ENCODE results near the gene HYAL1.
"Not testable (repeated sequence)": the region's sequence is repeated elsewhere in the genome, so short reads cannot be mapped to it uniquely, and the experiment has no call there.

Gene HYAL1

DNA sequence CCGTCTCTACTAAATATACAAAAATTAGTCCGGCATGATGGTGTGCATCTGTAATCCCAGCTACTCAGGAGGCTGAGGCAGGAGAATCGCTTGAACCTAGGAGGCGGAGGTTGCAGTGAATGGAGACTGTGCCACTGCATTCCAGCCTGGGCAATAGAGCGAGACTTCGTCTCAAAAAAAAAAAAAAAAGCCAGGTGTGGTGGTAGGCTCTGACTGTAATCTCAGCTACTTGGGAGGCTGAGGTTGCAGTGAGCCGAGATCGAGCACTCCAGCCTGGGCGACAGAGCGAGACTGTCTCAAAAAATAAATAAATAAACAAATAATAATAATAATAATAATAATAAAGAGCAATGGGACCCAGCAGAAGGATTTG, 30.9 kb downstream of the HYAL1 start:
- DNase-seq, result not testable (repeated sequence)

DNA sequence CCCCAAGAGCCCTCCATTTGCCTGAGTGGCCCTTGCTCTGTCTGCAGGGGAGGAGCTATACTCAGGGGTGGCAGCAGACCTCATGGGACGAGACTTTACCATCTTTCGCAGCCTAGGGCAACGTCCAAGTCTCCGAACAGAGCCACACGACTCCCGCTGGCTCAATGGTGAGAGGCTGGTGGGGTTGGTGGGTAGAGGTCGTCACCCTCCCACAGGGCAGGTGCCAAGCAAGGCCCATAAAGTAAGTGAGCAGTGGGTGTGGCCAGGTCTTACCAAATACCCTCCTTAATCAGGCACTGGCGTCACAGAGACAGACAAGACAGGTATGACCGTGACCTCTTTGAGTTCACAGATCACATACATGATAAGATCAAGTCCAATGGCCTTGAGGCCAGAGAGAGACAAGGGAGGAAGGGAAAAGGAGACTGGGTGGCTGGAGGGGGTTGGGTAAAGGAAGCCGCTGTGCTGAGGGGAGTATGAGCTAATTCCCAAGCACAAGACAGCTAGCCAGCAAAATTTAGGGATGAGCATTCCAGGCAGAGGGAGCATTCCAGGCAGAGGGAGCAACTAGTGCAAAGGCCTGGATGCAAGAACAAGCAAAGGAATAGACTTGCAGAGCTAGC, 31.9 kb downstream of the HYAL1 start:
- DNase-seq, result no peak

DNA sequence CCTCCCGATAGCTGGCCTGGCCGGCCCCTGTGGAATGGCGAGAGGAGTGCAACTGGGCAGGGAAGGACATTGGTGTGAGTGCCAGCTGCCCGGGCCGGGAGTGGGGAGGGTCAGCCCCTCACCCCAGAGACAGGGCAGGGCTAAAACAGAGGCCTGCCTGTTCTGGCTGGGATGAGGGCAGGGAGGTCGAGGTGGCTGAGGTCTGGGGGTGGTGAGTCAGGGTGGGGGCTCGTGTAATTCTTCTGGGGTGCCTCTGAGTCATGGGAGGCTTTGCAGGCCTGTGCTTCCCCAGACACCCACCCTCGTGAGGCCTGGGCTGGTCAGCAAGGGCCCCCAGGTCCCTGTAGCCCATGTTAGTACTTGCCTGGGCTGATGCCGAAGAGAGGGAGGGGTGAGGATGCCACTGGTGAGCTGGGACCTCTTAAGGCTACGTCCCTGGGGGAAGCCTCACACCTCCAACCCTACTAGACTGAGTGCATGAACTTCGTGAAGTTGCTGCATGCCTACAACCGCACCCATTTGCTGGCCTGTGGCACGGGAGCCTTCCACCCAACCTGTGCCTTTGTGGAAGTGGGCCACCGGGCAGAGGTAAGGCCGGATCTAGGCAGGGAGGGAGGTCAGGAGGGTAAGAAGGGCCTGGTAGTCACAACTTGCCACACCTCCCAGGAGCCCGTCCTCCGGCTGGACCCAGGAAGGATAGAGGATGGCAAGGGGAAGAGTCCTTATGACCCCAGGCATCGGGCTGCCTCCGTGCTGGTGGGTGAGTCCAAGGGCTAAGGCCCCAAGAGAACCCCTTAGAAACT, 32.8 kb downstream of the HYAL1 start:
- no peak for DNase-seq

DNA sequence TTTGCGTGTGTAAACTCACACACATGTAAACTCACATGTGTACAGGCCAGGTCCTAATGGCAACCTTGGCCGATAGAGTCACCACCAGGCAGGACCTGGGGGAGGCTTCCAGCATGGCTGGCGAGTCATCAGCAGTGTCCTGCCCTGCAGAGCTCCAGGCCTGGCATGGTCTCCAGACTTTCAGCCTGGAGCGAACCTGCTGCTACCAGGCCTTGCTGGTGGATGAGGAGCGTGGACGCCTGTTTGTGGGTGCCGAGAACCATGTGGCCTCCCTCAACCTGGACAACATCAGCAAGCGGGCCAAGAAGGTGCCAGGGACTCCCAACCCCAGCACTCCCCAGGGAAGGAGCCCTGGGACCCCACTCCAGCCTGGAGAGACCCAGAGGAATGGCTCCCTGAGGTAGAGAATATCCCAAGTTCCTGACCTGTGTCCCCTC, 33.4 kb downstream of the HYAL1 start:
- DNase-seq, result no peak

DNA sequence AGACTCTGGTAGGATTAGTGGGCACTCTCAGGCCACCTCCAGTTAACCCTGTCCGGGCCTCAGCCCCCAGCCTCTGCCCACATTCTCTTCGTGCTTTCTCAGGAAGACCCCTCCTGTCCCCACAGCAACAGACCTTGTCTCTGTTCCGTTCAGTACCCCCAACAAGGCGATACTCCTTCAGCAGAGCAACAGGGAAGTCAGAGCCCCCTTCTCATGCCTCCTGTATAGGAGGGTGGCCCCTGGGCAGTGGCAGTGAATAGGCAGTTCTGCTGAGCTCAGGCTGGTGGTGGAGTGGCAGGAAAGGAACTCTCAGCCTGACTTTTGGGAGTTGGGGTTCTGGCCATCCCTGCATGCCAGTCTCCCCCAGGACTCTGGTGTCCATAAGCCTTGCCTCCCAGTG, 33.9 kb downstream of the HYAL1 start:
- DNase-seq, result no peak

DNA sequence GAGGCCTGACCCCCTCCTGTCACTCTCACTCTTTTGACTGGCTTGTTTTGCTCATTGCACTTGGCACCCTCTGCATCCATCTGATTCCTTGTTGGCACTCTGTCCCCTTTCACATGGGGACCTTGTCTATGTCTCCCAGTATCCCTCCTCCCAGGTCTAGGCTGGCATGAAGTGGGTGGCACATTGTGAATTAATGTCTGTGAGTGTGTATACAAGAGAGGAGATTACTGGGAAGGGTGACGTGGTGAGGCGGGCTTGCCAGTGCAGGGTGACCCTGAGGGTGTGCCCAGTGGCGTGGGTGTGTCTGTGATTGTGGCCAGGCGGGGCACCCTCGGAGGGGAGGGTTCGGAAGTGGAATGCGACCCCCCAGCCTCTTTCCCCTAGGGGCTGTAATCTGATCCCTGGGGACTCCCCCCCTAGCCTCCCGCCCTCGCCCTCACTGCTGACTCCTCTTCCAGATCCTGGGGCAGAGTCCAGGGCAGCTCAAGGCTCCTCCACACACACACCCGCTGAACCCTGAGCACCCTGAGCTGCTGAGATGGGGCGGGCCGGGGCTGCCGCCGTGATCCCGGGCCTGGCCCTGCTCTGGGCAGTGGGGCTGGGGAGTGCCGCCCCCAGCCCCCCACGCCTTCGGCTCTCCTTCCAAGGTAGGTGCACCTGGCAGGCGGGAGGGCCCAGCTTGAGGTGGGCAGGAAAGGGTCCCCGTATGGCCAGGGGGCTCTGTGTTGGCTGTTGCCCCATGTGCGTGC, 34.5 kb downstream of the HYAL1 start, which contains the start of gene SEMA3B:
Gene SEMA3B, plus strand, starts transcription at position 445 of the 749 bp plus-strand sequence. Its CDS starts 94 bp downstream, at position 539.
- no peak for DNase-seq

DNA sequence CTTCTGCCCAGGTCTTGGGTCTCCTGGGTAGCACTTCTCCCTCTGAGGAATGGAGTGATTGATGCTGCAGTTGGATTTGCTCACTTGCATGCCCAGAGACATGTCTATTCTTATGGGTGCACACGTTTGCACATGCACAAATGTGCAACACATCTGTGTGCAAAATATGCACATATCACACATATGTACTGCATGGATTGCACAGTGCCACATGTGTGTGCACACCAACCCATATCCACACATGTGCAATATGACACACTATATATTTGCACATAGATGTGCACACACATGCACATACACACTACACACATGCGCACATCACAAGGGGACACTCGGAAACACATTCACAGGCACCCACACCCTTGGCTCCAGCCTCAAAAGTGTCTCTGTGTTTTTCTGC, 35.1 kb downstream of the HYAL1 start:
- DNase-seq, result no peak

DNA sequence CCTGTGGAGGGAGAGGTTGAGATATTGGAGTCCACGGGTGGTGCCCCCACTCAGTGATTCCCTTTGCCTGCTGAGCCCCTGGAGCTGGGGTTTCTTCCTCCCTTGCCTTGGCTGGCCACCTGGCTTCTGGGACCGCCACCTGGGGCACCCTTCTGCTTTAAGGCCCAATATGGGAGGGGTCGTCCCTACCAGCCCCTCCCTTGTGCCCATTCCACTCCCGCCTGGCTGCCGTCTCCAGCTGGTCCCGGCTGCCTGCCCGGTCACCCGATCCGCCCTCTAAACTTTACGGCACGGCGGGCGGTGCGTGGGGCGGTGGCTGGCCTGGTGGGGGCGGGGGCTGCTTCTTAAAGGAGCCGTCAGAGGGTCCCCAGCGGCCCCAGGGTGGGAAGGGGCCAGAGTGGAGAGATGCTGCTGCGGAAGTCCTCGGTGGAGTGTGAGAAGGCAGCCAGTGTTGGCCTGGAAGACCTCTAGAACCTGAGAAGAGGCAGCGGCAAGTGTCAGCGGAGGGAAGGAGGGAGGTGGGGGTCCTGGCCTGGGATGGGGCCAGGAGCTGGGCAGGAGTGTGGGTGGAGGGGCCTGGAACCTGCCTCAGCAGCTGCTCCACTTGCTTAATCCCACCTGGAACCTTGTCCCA, 36.0 kb downstream of the HYAL1 start:
- DNase-seq, result no peak

DNA sequence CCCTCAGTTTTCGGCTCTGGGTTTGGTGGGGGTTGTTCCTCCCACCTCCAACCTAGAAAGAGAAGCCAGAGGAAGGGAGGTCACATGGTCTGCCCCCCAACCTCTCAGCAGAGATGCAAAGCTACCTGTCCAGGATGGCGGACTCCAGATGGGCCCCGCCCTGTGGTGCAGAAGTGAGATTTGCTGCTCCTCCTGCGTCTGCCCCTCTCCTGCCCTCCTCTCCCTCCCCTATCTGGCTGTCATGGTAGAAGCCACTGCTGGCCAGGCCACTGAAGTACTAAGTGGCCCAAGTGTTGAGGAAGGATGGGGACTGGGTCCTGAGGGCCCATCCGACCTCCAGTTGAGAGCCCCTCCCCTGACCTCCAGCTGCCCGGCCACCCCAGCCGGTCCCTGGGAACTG, 36.5 kb downstream of the HYAL1 start:
- no peak for DNase-seq

DNA sequence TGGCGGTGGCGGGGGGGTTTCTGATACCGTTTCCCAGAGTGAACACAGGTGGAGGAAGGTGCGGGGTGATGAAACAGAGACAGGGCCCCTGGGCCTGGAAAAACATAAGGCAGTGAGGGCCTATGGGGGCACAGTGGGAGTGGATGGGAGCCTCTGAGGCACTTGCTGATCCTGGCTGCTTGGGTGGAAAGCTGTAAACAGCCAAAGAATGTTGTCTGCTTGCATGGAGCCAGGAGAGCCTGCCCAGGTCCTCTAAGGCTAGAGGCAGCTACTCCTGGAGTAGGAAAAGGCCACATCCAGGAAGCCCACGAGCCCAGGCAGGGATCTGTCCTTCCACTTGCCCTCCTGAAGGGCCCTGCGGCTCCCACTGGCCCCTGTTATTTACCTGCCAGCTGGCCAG, 37.4 kb downstream of the HYAL1 start:
- no peak for DNase-seq

DNA sequence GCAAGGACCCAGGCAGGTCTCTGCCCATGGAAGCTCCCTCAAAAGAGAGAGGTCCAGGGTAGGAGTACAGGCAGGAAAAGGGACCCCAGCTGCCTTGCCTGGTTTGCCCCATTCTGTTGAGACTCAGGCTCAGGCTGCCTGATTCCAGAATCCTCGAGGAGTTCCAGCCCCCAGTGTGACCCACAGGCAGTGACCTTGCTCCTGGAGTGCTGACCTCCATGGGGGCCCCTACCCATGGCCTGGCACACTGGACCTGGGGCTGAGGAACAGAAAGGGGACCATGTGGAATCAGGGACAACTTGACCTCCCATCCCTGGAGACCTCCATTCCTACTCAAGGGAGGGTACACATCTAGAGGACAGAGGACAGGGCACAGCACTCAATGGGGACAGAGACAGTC, 37.8 kb downstream of the HYAL1 start:
- no peak for DNase-seq

DNA sequence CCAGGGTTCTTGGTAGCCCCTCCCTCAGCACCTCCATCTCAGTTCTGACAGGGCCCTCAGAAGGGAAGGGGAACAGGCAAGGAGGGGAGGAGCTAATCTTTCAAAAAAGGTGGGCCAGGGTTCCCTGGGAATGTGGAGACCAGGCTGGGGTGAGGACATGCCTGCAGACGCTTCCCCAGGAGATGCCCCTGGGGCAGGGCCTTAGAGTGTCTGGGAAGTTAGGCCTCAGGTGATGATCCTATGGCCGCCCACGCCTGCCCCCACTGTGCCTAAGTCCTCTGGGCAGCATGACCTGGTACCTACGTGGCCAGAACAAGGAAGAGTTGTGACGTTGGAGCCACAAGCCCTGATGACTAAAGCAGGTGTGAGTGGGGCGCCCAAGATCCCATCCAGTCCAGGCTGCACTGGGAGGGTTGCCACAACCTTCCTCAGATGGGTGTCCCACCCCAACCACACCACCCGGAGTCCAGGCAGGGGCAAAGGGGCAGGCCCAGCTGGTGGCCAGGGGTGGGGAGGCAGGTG, 38.3 kb downstream of the HYAL1 start:
- DNase-seq, result no peak

DNA sequence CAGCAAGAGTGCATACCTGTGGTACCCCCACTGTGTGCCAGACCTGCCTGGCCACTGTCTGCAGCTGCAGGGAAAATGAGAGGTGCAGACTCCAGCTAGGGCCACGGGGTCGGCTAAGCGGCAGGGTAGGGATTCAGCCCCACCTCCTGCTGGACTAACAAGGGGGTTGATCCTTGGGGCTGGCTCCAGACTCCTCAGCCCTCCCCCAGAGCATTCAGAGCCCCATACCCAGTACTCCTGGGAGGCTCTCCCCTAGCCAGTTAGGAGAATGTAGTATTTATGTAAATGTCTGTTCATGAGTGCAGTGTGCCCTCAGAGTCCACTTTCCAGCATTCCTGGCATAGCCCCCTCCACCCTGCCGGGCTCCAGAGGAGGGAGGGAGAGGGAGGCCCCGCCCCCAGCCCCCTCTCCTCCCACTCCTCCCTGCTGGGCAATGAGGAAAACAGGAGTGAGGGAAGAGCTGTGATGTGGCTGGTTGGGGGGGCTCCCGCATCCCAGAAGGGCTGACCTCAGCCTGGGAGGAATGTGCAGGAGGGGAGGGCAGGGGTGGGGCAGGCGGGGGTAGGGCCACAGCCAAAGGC, 38.9 kb downstream of the HYAL1 start:
- DNase-seq, result no peak

DNA sequence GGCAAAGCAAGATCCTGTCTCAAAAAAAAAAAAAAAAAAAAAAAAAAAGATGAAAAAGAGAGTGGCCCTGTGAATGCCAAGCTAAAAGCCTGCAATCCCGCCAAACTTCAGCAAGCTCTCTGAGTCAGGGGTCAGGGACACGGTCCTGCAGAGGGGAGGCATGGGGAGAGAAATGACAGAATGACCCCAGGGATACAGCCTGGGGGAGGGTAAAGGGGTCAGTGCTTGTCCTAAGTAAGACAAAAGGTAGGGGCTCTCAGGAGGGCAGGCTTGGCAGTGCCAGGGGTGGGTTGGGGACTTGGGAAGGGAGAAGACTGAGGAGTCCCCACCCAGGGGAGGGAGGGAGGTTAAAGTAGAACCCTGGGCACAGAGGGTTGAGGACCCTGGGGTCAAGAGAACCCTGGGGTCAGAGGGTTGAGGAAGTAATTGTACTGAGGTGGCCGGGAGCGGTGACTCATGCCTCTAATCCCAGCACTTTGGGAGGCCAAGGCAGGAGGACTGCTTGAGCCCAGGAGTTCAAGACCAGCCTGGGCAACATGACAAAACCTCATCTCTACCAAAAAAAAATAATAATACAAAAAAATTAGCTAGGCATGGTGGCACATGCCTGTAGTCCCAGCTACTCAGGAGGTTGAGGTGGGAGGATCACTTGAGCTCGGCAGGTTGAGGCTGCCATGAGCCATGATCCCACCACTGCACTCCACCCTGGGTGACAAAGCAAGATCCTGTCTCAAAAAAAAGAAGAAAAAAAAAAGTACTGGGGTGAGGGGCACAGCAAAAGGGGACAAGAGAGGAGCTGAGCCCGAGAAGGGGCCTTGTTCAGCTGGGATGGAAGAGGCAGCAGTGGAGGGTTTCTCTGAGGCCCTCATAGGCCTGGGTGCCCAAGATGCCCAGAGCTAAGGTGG, 39.6 kb downstream of the HYAL1 start:
- DNase-seq, result no peak

DNA sequence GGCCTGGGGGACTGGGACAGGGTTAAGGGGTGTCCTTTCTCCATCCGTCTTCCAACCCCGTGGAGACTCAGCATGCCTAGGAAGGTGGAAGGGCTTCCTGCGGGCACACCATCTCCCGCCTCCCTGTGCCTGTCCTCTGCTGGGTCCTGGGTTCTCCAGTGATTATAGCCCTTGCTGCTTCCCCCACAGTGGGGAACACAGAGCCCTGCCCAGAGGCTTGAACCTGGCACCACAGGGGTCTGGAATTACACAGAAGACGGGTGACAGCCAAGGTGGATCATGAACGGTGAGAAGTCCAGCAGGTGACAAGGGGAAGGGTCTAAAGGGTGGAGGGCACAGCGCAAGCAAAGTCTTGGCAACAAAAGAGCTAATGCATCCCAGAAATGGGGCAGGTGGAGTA, 40.6 kb downstream of the HYAL1 start:
- DNase-seq, result no peak

DNA sequence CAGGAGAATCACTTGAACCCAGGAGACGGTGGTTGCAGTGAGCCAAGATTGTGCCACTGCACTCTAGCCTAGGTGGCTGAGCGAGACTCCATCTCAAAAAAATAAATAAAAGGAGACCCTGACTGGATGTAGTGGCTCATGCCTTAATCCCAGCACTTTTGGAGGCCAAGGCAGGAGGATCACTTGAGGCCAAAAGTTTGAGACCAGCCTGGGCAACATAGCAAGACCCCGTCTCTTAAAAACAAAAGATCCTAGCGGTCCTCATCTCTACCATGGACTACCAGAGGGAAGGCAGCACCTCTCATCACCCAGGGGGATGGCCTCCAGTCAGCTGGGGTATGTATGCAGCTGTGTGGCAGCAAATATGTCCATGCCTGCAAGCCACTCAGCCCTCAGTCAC, 41.2 kb downstream of the HYAL1 start:
- DNase-seq, result not testable (repeated sequence)

DNA sequence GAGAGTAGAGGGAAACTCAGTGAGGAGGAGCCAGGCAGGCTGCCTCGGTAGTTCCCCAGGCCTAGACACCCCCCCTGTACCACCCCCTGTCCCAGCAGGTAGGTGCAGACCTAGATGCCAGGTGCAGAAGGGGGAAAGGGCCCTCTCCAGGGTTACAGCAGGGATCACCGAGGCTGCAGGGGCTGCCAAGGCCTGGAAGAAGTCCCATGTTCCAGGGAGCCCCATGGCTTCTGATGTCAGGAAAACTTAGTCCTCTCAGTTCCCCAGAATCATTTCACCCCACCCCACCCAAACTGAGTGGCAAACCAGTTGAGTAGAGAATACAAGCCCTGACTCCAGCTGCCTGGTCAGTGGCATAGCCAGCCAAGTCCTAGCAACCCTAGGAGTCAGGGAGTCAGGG, 41.9 kb downstream of the HYAL1 start:
- no peak for DNase-seq

DNA sequence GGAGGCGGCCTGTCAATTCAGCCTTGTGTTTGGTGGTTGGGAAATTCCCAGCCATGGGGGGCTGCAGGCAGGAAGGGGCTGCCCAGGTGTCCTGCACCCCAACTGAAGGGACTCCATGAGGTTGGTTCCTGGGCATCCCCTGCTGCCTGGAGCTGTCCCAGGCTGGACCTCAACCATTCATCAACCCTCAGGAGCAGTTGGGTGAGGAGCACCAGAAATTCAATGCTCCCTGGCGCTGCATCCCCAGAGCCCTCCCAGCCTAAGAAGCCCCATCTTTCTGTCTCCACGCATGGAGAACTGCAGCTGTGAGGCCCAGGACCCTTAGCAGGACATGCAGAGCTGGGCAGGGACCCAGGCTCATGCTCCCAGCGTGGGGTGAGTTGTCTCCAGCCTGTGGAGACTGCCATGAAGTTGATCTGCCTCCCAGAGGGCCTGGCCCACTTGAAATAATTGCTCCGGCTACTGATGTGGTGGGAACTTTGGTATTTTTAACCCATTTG, 42.4 kb downstream of the HYAL1 start:
- no peak for DNase-seq

DNA sequence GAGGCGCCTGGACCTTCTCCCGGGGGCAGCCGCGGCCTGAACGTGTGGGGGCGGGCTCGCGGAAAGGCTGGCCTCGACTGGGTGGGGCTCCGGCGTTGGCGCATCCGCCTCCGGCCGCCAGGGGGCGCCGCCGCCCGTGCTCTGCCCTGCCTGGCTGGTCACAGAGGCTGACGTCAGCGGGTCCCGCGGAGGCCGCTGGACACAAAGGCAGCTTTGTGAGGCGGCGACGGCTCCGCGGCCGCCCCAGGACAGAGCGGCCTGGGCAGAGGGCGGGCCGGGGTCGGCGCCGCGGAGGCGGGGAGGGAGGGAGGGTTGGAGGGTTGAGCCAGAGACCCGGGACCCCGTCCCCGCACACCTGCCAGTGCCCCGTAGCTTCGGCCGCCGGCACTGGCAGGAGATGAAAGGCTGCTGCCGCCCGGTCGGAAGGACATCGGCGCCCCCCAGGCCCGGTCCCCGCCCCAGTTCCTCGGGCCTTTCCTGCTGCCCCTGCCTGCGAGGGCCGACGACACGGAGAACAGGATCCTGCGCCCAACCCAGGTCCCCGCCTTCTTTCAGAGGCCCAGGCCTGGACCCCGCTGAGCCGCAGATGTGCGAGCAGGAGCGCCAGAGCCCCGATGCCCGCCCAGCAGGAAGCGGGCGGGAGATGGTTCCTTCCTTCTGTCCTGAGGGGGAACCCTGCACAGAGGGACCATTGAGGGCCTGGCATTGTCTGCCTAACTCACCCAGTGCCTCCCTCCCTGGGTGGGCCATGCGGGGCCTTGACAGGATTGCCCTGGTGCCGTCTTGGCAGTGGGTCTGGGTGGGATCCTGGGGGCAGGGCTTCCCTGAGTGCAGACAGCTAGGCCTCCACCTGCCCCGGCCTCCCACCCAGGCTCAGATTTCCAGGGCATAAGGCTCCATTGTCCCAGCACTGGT, 43.1 kb downstream of the HYAL1 start:
- peak; percentile 52 to 82 (median 74) for DNase-seq

DNA sequence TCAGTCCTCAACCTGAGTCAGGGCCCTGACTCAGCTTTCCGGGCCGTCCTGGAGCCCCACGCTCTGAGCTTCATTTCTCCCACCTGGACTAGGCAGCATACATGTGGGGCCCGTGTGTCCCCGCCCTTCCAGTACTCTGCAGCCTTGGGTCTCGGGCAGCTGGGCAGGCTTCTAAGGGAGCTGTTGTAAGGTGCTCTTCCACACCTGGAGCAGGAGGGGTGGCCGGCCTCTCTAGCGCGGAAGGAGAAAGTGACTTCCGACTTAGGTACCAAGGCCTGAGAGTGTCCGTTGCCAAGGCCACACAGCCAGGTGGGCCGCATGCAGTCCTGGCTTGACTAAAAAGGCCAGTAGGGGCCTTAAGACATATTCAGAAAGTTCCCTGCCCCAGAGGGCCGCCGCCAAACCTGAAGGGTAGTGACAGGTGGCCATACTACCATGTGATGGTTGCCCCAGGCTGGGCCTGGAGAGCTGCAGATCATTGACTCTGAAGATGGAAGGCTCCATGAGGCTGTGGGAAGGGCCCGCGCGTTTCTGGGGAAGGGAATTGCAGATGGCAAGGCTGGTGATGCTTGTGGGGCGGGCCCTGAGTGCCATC, 43.8 kb downstream of the HYAL1 start:
- DNase-seq, result no peak

Measured in stimulated activated naive CD4-positive, alpha-beta T cell (primary cell).